PFSK-1 (cell line): Measurements from ENCODE around the gene FAM161B. TPM values are rescaled to one million over a fixed set of nuclear protein-coding genes. Genes with fewer than 3 reads are reported as not detected.

Experiments
- FOXP2 ChIP-seq: optimal IDR thresholded peaks from 2 replicates; pipeline ENCODE3; 2011; ENCODE audit warnings: borderline replicate concordance, control low read depth, inconsistent platforms; ENCODE audit not compliant: insufficient read depth; ENCODE audit errors: extremely low read length, extremely low read depth
- POLR2AphosphoS5 ChIP-seq: IDR thresholded peaks from 2 replicates; pipeline ENCODE4 v1.6.1; 2012; ENCODE audit warnings: low read depth, mild to moderate bottlenecking, control low read depth, low read length, moderate library complexity
- SIN3A ChIP-seq: IDR thresholded peaks from 2 replicates; pipeline ENCODE4 v1.6.1; 2012; ENCODE audit warnings: mild to moderate bottlenecking, low read length, moderate library complexity, borderline replicate concordance; ENCODE audit not compliant: insufficient read depth
- TAF1 ChIP-seq: IDR thresholded peaks from 2 replicates; pipeline ENCODE4 v1.6.1; 2012; ENCODE audit warnings: low read length, control low read depth, borderline replicate concordance; ENCODE audit not compliant: insufficient read depth
- polyA plus RNA-seq: library from polyadenylated mRNA; unstranded; fragments of >200 nt; gene quantifications from one replicate; pipeline ENCODE4 v1.2.1, GENCODE V29; 2012; ENCODE audit warnings: low read depth, missing spikeins; ENCODE audit not compliant: insufficient read length
- TF ChIP-seq, protein P1 (sequence below), 2 experiments: IDR thresholded peaks; 2 replicates each; pipeline versions ENCODE4 v1.6.1 to v1.8.0; 2011 to 2012; ENCODE audit warnings: low read depth in 2 of 2, low read length in 2 of 2, control low read depth in 1 of 2, inconsistent platforms in 1 of 2, mild to moderate bottlenecking in 1 of 2, moderate library complexity in 1 of 2; ENCODE audit not compliant: insufficient read depth in 1 of 2

Gene FAM161B, protein sequence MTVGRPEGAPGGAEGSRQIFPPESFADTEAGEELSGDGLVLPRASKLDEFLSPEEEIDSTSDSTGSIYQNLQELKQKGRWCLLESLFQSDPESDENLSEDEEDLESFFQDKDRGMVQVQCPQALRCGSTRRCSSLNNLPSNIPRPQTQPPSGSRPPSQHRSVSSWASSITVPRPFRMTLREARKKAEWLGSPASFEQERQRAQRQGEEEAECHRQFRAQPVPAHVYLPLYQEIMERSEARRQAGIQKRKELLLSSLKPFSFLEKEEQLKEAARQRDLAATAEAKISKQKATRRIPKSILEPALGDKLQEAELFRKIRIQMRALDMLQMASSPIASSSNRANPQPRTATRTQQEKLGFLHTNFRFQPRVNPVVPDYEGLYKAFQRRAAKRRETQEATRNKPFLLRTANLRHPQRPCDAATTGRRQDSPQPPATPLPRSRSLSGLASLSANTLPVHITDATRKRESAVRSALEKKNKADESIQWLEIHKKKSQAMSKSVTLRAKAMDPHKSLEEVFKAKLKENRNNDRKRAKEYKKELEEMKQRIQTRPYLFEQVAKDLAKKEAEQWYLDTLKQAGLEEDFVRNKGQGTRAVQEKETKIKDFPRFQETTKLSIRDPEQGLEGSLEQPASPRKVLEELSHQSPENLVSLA
- 1.3 TPM for polyA plus RNA-seq

DNA sequence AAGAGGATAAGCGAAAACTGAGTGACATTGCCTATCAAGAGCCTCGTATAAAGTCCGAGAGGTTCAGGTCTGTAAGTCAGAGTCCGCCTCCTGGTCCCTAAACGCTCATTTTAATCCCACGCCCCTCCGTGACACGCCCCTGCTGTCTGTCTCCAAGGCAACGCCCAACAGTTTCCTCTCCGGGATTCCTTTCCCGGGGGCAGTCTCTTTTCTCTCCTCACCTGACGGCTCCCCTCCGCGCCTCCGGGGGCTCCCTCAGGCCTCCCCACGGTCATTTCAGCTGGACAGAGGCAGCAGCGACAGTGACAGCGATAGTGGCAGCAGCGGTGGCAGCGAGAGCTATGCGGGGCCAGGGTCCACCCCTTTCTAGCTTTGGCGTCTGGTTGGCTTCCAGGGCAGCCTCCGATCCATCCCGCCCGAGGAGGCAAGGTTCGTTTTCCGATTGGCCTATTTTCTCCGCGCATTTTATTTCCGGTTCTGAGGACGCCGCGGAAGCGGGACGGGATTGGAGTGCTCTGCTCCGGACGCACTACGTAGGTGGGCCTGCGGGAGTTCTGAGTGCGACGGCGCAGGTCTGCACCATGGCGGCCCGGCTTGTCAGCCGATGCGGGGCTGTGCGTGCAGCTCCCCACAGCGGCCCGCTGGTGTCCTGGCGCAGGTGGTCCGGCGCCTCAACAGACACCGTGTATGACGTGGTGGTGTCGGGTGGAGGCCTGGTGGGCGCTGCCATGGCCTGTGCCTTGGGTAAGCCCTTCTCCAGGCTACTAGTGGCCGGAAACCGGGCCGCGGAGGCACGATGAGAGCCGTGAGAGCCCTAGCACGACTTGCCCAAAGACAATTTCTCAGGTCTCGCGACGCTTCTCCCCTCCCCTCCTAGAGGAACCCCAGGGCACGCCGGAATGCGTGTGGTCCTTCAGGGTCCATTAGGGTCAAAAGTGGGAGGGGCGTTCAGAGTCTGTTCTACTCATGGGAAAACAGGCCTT lies at the start of gene FAM161B, which contains the start of gene COQ6:
FAM161B (minus strand) TSS at position 343 of the 983 bp plus-strand sequence; CDS start at position 275, 68 bp downstream.
COQ6 (plus strand) TSS at position 551 of the 983 bp plus-strand sequence; CDS start at position 582, 31 bp downstream.
- TF ChIP-seq FOXP2 (peak; percentile 39), POLR2AphosphoS5 (peak; percentile 55; the same call in 1 of the 2 replicates), SIN3A (0 out of 2 replicates have a peak, but pooled peaks have one; percentile 14), TAF1 (no peak)
- TF ChIP-seq, protein P1, sequence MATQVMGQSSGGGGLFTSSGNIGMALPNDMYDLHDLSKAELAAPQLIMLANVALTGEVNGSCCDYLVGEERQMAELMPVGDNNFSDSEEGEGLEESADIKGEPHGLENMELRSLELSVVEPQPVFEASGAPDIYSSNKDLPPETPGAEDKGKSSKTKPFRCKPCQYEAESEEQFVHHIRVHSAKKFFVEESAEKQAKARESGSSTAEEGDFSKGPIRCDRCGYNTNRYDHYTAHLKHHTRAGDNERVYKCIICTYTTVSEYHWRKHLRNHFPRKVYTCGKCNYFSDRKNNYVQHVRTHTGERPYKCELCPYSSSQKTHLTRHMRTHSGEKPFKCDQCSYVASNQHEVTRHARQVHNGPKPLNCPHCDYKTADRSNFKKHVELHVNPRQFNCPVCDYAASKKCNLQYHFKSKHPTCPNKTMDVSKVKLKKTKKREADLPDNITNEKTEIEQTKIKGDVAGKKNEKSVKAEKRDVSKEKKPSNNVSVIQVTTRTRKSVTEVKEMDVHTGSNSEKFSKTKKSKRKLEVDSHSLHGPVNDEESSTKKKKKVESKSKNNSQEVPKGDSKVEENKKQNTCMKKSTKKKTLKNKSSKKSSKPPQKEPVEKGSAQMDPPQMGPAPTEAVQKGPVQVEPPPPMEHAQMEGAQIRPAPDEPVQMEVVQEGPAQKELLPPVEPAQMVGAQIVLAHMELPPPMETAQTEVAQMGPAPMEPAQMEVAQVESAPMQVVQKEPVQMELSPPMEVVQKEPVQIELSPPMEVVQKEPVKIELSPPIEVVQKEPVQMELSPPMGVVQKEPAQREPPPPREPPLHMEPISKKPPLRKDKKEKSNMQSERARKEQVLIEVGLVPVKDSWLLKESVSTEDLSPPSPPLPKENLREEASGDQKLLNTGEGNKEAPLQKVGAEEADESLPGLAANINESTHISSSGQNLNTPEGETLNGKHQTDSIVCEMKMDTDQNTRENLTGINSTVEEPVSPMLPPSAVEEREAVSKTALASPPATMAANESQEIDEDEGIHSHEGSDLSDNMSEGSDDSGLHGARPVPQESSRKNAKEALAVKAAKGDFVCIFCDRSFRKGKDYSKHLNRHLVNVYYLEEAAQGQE (IDR thresholded peaks at IDR 0.05; ENCODE audit: insufficient read depth in 1 of 2, low read depth in 2 of 2, low read length in 2 of 2), result no peak

DNA sequence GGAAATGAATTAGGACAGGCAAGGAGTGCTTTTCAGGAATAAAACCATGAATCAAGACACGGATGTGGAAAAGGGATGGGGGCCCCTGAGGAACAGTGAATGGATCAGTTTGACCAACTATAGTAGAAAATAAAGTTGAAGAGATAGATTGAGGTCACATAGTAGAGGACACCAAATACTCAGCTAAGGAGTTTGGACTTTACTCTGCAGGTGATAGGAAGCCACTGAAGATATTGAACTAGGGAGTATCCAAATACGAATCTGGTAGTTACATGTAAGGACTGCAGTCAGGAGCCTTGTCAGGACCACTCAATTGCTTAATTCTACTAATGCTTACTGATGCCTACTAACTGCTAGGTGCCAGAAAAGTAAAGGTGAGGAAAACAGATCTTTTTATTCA lies 48.8 kb upstream of the FAM161B start:
- no peak for TF ChIP-seq TAF1
- no peak for TF ChIP-seq SIN3A
- TF ChIP-seq, protein P1 (IDR thresholded peaks at IDR 0.05; ENCODE audit: insufficient read depth in 1 of 2, low read depth in 2 of 2, low read length in 2 of 2), result no peak
- TF ChIP-seq FOXP2, result no peak
- TF ChIP-seq POLR2AphosphoS5, result no peak

DNA sequence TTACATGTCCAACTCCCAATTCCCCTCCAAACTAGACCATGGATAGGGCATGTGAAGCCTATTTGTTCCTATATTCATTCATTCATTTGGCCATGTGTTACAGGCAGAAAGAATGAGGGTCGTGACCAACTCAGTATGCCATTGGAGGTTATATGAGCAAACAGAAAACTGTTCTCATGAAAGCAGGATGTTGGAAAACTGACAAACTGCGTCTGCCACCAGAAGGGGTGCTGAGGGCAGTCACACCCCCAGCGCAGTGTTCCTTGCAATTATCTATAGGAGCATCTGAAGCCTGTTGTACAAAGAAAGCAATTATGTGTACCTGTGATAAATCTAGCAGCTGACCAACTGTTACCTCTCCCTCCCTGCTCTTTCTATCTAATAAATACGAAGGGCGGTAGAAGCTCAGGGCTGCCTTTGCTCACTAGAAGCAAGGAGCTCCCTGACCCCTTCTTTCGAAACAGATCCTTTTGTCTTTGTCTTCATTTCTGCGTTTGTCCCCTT lies 48.1 kb upstream of the FAM161B start:
- TF ChIP-seq TAF1 (no peak), POLR2AphosphoS5 (no peak), FOXP2 (no peak), SIN3A (no peak)
- TF ChIP-seq, protein P1 (IDR thresholded peaks at IDR 0.05; ENCODE audit: insufficient read depth in 1 of 2, low read depth in 2 of 2, low read length in 2 of 2), result no peak

DNA sequence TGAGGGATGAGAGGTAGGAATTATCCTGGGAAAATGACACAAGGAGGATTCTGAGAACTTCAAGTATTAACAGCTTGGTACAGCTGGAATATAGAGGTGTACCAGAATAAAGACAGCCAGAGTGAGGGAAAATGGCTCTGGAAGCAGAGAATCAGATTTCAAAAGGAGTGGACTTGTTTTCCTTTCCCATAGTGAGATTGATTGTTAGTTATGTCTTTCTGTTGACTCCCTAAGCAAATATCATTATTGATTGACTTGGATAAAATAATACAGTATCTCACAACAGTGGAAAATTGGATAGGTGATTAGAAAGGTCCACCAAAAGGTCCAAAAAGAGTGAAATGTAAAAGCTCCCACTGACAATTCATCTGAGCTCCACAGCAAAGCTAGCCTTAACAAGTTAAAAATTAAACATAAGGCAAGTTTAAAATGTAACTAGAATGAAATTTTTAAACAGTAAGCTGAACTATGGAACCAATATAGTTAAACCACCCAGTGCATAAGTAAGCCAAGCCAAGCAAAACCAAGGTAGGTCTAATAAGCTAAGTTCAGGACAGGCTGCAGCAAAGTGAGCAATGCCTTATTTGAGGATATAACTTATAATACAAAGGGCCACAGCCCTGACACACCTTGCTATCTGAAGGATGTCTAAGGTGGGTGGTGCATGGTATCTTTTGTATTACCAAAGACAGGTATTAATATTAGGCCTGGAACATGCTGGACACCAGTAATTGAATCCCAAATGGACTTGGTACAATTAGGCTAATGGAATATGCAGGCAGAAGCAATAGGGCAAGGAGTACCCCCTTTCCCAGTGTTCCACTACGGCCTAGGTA lies 47.4 kb upstream of the FAM161B start:
- TF ChIP-seq SIN3A (no peak), TAF1 (no peak), FOXP2 (no peak), POLR2AphosphoS5 (no peak)
- TF ChIP-seq, protein P1 (IDR thresholded peaks at IDR 0.05; ENCODE audit: insufficient read depth in 1 of 2, low read depth in 2 of 2, low read length in 2 of 2), result no peak
